Endothelial cell of umbilical vein (primary cell): Measurements from ENCODE around the gene ST8SIA6.

Experiments
- CTCF ChIP-seq, 2 donors: IDR thresholded peaks; 1 replicate in 1 of 2; 2 replicates in 1 of 2; pipeline ENCODE4 v1.5.1; 2011; ENCODE audit warnings: low read length in 2 of 2, mild to moderate bottlenecking in 2 of 2, moderate library complexity in 2 of 2, control low read depth in 1 of 2, inconsistent platforms in 1 of 2, low read depth in 1 of 2; ENCODE audit not compliant: insufficient read depth in 1 of 2; ENCODE audit errors: extremely low read depth in 1 of 2
- EZH2 ChIP-seq: IDR thresholded peaks from 2 replicates; pipeline ENCODE4 v1.6.1; 2012; ENCODE audit warnings: borderline replicate concordance, low read depth, mild to moderate bottlenecking, moderate library complexity, low read length, inconsistent platforms; ENCODE audit not compliant: severe bottlenecking
- POLR2A ChIP-seq: IDR thresholded peaks from 2 replicates; pipeline ENCODE4 v1.6.1; 2012; ENCODE audit warnings: low read depth, mild to moderate bottlenecking, control low read depth, low read length

DNA sequence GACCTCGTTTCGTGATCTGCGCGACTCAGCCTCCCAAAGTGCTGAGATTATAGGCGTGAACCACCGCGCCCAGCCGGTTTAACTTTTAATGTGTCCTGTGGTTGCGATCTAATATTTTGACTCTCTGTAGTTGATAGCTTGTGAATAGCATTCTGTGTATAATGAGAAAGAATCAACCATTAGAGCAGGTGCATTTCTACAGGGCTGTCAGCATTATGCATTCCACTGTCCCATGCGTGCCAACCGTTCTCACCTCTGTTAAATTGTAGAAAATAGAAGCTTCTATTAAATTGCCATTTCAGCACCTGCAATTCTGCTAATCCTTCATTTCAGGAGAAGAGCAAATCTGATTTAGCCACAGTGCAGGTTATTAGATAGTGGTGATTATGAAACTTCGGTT, 164.6 kb downstream of the ST8SIA6 start:
- TF ChIP-seq POLR2A (no peak), CTCF (IDR thresholded peaks at IDR 0.05; ENCODE audit: extremely low read depth in 1 of 2, insufficient read depth in 1 of 2, low read depth in 1 of 2, low read length in 2 of 2) (no peak), EZH2 (no peak)
